HEK293T (cell line): ENCODE data around the gene UBR3.

ENCODE experiments used
- CTCF ChIA-PET: fragments of 350-600 bp; formaldehyde crosslinking; extraction: SDS; loops from one replicate; lab custom pipeline; 2021; ENCODE audit warnings: antibody characterized with exemption, inconsistent platforms; lab: Yijun Ruan, JAX
- POLR2A ChIA-PET: fragments of 350-600 bp; formaldehyde crosslinking; extraction: SDS; loops from one replicate; lab custom pipeline; 2020; ENCODE audit warnings: antibody characterized with exemption, inconsistent platforms; lab: Yijun Ruan, JAX
- DNase-seq: peaks from one replicate; pipeline ENCODE4 v3.0.0; 2012; ENCODE audit warnings: mixed read lengths; ENCODE audit errors: extremely low spot score
- ARNT ChIP-seq: fragments of 450-650 bp; IDR thresholded peaks from 2 replicates; pipeline ENCODE4 v1.6.1; 2017; ENCODE audit warnings: mild to moderate bottlenecking
- BHLHE40 ChIP-seq: fragments of 450-650 bp; IDR thresholded peaks from 2 replicates; pipeline ENCODE4 v1.6.1; 2016; ENCODE audit warnings: mild to moderate bottlenecking, moderate library complexity, borderline replicate concordance
- CTBP1 ChIP-seq: fragments of 450-650 bp; IDR thresholded peaks from 2 replicates; pipeline ENCODE4 v1.6.1; 2016; ENCODE audit warnings: borderline replicate concordance
- ELF4 ChIP-seq: fragments of 450-650 bp; IDR thresholded peaks from 2 replicates; pipeline ENCODE4 v1.6.1; 2017; ENCODE audit warnings: antibody characterized with exemption
- FOXA1 ChIP-seq: fragments of 450-650 bp; IDR thresholded peaks from 2 replicates; pipeline ENCODE4 v1.6.1; 2016; ENCODE audit warnings: mild to moderate bottlenecking
- FOXK2 ChIP-seq: fragments of 450-650 bp; IDR thresholded peaks from 2 replicates; pipeline ENCODE4 v1.6.1; 2016; ENCODE audit warnings: mild to moderate bottlenecking
- FOXM1 ChIP-seq: fragments of 450-650 bp; IDR thresholded peaks from 2 replicates; pipeline ENCODE4 v1.6.1; 2017; ENCODE audit warnings: mild to moderate bottlenecking, borderline replicate concordance
- HDGF ChIP-seq: fragments of 450-650 bp; IDR thresholded peaks from 2 replicates; pipeline ENCODE4 v1.6.1; 2017; ENCODE audit warnings: antibody characterized with exemption, borderline replicate concordance
- L3MBTL2 ChIP-seq: fragments of 450-650 bp; conservative IDR thresholded peaks from 2 replicates; pipeline ENCODE4 v1.6.1; 2016; ENCODE audit warnings: mild to moderate bottlenecking
- LEF1 ChIP-seq: fragments of 450-650 bp; IDR thresholded peaks from 2 replicates; pipeline ENCODE4 v1.6.1; 2017; ENCODE audit warnings: mild to moderate bottlenecking, borderline replicate concordance
- NFRKB ChIP-seq: fragments of 450-650 bp; IDR thresholded peaks from 2 replicates; pipeline ENCODE4 v1.6.1; 2016; ENCODE audit warnings: mild to moderate bottlenecking, moderate library complexity
- PKNOX1 ChIP-seq: fragments of 450-650 bp; IDR thresholded peaks from 2 replicates; pipeline ENCODE4 v1.6.1; 2016
- SP1 ChIP-seq: fragments of 450-650 bp; IDR thresholded peaks from 2 replicates; pipeline ENCODE4 v1.6.1; 2017
- SUZ12 ChIP-seq: fragments of 450-650 bp; IDR thresholded peaks from 2 replicates; pipeline ENCODE4 v1.6.1; 2016; ENCODE audit warnings: mild to moderate bottlenecking
- TARDBP ChIP-seq: fragments of 450-650 bp; IDR thresholded peaks from 2 replicates; pipeline ENCODE4 v1.6.1; 2016
- ZNF384 ChIP-seq: fragments of 450-650 bp; IDR thresholded peaks from 2 replicates; pipeline ENCODE4 v1.6.1; 2016

UBR3 gene

GRCh38 chr2:169824373-169825333 lies 2.6 kb upstream of the UBR3 start, which contains the start of gene METTL5:
TSS of gene METTL5 (minus strand) at chr2:169824905. CDS start at chr2:169824597, 308 bp downstream.
- ChIA-PET POLR2A (interaction anchor here (0.6 to 1.1 kb wide), 3 partner anchors 41 to 58 kb away, joined by 3 to 7 read pairs (median 3); no protein-coding TSS in a partner anchor), CTCF (interaction anchor here (0.5 to 1.7 kb wide), 5 partner anchors 9 to 107 kb away, joined by 3 to 7 read pairs (median 4); no protein-coding TSS in a partner anchor)
- peak; percentile 82 for DNase-seq
- TF ChIP-seq BHLHE40: no peak
- TF ChIP-seq L3MBTL2: peak; percentile 76

GRCh38 chr2:169828141-169828811 lies 1.0 kb downstream of the UBR3 start:
- ChIA-PET CTCF (interaction anchor here (0.6 to 1.4 kb wide), 3 partner anchors 24 to 348 kb away, joined by 3 to 6 read pairs (median 3); no protein-coding TSS in a partner anchor), POLR2A (interaction anchor here (0.6 to 2.2 kb wide), 7 partner anchors 10 to 30 kb away, joined by 3 to 7 read pairs (median 3); partner anchors contain the start of gene SSB)
- peak; percentile 49 for DNase-seq
- TF ChIP-seq ARNT: no peak
- TF ChIP-seq PKNOX1: peak; percentile 93
- no peak for TF ChIP-seq SUZ12

DNA sequence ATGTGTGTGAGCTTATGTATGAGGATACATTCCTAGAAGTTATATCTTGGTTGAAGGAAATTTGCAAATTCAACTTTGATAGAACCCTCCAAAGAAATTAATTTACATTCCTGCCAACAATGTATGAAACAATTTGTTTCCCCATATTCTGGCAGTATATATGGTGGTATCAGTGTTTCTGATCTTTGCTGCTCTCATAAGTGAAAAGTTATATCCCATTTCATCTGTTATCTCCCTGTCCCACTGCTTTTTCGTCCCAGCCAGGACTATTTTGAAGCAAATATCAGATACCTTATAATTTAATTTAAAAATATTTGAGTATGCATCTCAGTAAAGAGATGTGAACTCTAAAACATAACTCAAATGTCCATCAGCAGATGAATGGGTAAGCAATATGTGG lies 7.1 kb downstream of the UBR3 start:
- TF ChIP-seq ZNF384 (no peak), L3MBTL2 (no peak), ARNT (no peak), PKNOX1 (no peak), FOXM1 (no peak), CTBP1 (no peak), BHLHE40 (no peak), HDGF (no peak), SUZ12 (no peak), FOXA1 (no peak), FOXK2 (no peak)
- POLR2A ChIA-PET: no interaction called here
- CTCF ChIA-PET: no interaction called here
- DNase-seq: no peak

- POLR2A ChIA-PET: no interaction called here
- CTCF ChIA-PET: no interaction called here
- DNase-seq: no peak
- no peak for TF ChIP-seq ELF4
- TF ChIP-seq LEF1: no peak
- no peak for TF ChIP-seq NFRKB
- no peak for TF ChIP-seq BHLHE40
- no peak for TF ChIP-seq L3MBTL2
- TF ChIP-seq FOXK2: no peak
- no peak for TF ChIP-seq HDGF
- TF ChIP-seq ARNT: no peak
- no peak for TF ChIP-seq CTBP1
- no peak for TF ChIP-seq ZNF384
- TF ChIP-seq TARDBP: no peak
- no peak for TF ChIP-seq SP1
- no peak for TF ChIP-seq FOXM1
- TF ChIP-seq SUZ12: no peak
- TF ChIP-seq PKNOX1: no peak
- TF ChIP-seq FOXA1: no peak
These were observed 11.7 kb downstream of the UBR3 start for GRCh38 chr2:169838743-169839489.

DNA sequence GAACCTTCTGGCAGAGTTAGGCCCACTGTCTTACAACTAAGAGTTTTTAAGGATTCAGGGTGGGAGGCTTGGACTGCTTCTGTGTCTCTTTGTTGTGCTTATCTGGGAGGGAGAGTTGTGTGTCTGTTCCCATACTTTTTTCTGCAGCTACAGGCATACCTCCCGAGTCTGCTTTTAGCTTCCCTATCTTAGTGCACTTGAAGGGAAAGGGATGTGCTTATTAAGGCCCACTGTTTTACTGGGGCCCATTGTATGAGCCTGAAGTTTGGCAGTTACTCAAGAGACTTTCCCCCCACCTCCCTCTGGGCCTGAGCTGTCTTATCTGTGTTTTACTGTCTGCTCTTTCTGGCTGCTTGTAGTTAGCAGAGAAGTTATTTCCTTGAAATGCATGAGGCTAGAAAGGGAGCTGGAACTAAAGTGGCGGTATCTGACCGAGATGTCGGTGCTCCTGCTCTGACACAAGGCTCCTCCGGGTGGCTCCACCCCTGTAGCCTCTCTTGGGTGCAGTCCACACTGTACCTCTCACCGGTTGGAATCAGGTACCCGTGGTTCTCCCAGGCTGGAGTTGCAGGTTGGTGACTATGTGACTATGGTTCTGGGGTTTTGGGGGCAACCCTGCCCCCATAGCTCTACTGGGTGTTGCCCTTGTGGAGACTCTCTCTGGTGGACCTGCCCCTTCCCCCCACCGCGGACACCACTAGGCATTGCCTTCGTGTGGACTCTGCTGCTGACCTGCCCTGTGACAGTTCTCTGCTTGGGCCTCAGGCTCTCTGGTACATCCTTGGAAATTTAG lies 12.9 kb downstream of the UBR3 start:
- peak; percentile 12 for DNase-seq
- TF ChIP-seq L3MBTL2 (no peak), ZNF384 (no peak), FOXA1 (no peak), HDGF (no peak), TARDBP (no peak), PKNOX1 (no peak), BHLHE40 (no peak), CTBP1 (no peak), LEF1 (no peak), NFRKB (no peak), SUZ12 (no peak), SP1 (no peak), FOXM1 (no peak), ARNT (no peak), ELF4 (no peak), FOXK2 (no peak)
- ChIA-PET CTCF (no interaction called here), POLR2A (interaction anchor here (1.0 kb wide), 1 partner anchor 12 kb away, joined by 3 read pairs; no protein-coding TSS in a partner anchor)
